Measurements from ENCODE around the gene POM121L12.

The POM121L12 gene

DNA sequence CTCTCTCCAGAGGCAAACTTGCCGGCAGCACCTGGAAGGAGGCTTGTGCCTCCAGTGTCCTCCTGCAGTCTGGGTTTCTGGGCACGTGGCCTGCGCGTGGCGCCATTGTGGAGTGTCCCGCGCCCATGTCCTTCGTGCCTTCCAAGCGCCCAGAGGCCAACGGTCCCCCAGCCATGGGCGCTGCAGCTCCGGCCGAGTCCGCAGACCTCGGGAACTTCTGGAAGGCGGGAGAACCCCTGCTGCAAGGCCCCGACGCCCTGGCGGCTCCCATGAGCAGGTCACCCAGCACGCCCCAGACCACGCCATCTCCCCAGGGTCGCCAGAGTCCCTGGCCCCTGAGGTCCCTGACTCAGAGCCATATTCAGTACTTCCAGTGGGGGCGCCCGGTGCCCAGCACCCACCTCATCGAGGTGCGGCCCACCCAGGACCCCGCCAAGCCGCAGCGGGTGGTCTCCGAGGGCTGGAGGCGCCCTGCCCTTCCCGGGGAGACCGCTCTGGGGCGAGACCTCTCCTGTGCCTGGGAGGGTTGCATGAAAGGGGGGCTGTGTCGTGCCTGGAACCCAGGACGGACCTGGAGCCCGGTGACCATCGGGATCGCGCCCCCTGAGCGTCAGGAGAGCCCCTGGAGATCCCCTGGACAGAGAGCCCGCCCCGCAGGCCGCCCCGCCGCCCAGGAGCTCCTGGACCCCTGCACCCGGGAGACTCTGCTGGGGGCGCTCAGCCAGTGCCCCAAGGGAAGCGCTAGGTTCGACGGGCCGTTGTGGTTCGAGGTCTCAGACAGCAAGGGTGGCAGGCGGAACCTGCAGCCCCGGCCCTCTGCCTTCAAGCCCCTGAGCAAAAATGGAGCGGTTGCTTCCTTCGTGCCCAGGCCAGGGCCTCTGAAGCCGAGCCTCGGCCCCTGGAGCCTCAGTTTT is at the start of gene POM121L12:
TSS of gene POM121L12 (plus strand) at position 135 of the 914 bp plus-strand sequence. CDS start at position 174, 39 bp downstream.
- no peak for DNase-seq (ENCODE audit: low spot score)

DNA sequence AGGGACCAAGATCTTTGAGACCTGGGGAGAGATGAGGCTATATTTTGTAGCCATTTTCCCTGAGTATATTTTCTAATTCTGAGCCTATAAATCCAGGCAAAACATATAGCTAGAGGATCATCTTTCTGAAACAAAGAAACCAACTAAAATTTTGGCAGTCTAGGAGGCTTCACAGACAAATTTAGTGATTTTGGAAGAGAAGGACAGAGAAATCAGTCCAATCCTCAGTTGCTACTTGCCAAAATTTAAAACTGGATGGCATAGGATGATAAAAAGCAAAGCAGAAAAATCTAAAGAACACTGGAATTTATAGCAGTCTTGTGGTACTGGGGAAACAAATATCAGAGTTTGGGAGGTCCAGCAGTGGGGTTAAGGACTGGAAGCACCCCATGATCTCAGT is 43.4 kb upstream of the POM121L12 start:
- DNase-seq (ENCODE audit: low spot score): no peak

GRCh38 chr7:52992479-52993162 is 42.8 kb upstream of the POM121L12 start:
- no peak for DNase-seq (ENCODE audit: low spot score)

DNA sequence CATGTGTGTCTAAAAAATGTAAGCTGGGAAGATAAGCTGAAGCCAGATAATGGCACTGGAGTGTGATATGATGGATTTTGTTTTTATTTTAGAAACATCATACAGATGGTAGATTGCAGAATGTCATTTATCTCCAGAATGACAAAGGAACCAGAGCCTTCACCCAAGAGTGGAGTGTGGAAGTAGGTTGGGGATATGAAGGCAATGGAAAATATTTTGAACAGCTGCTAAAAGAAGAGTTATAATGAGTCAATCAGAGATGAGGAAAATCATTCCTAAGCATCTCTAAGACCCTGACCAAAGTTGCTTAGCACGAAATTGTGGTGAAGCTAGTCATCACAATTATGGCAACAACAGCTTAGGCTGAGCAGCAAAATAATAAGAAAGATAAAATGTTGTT is 39.8 kb upstream of the POM121L12 start:
- no peak for DNase-seq (ENCODE audit: low spot score)

- DNase-seq (ENCODE audit: low spot score): no peak
These were observed 34.2 kb upstream of the POM121L12 start for GRCh38 chr7:53001221-53001620.

DNA sequence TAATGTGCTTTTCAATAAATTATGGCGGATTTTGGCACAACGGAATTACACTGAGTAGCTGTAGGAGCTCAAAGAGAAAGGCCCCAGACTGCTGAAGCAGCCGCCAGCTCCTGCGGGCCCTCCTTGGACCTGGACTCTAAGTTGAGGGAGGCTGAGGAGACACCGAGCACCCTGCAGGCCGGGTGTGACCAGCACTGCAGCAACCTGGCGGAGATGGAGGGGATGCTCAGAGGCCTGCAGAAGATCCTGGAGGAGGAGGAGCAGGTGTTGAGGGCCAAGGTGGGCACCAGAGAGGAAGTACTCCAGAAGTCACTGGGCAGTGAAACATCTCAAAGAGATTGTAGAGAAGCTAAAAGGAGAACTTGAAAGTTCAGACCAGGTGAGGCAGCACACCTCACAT is 33.0 kb upstream of the POM121L12 start:
- DNase-seq (ENCODE audit: low spot score): no peak

- DNase-seq (ENCODE audit: low spot score): no peak
These were observed 31.6 kb upstream of the POM121L12 start for GRCh38 chr7:53003653-53004445.

- no peak for DNase-seq (ENCODE audit: low spot score)
These were observed 21.5 kb upstream of the POM121L12 start for GRCh38 chr7:53013925-53014324.

- DNase-seq (ENCODE audit: low spot score): no peak
These were observed 20.0 kb upstream of the POM121L12 start for GRCh38 chr7:53015463-53015862.

DNA sequence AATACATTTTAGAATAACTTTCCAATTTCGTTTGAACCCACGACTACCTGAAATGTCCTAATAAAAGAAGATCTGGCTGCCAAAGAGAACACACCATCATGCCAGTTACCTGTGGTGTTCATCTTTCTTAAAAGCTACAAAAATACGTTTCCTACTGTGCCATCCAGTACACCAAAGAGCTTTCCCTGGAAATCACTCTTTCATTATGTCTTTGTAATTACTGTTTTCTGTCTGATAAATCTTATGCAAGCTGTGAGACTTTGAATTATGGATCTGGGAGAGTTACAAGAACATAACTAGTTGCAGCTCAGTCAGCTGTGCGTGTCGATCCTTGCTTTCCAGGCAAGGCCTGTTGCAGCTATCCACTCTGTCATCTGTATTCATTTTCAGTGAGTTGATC is 12.5 kb upstream of the POM121L12 start:
- no peak for DNase-seq (ENCODE audit: low spot score)

DNA sequence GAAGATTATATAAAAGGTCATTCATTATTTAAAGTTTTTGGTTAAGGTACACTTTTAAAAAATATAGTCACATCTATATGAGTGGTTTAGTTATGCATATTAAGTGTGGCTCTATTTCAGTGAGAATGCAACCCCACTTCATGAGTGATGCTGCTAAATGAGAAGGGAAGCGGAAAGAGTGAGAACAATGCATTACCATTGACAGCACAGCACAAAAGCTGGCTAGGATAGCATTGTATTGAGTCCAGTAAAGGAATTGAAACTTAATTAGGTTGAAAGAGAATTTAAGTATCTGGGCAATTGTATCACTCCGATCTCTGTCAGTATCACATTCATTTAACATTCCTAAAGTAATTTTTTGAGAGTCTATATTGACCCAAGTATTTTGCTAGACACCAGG is 13.2 kb downstream of the POM121L12 start:
- DNase-seq (ENCODE audit: low spot score): no peak

DNA sequence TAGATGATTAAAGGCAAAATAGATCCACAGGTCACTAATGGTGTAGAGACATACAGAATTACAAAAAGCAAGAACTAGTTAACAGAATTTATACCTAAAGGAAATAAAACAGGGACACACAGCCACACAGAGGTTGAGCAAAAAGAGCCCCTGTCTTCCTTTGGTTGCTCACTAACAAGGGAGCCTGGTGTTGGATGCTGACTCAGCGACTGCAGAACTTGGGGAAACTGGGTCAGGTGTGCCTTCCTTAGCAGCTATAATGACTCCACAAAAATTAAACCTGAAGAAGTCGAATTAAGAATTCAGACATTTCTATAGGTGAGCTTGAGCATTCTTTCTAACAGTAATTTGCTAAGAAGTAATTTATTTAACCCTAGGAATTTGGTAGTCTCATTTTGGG is 15.0 kb downstream of the POM121L12 start:
- DNase-seq (ENCODE audit: low spot score): no peak

DNA sequence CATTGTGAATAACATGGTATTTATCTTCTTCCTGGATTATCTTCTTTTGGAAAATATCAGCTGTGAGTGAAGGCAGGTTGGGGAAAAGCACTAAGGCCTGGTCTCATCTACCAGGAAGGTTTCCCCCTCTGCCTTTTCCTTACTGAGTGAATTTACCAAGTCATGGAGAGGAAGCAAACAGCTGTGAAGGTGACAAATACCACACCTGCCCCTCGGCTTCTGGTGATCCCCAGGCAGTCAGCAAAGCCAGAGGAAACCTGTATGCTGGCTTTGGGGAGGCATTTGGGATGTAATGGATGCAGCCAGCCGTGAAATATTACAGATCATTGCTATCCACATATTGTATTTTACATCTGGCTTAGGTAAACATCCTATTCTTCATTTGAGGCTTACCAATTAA is 24.2 kb downstream of the POM121L12 start:
- no peak for DNase-seq (ENCODE audit: low spot score)

GRCh38 chr7:53060066-53060465 is 24.6 kb downstream of the POM121L12 start:
- no peak for DNase-seq (ENCODE audit: low spot score)

DNA sequence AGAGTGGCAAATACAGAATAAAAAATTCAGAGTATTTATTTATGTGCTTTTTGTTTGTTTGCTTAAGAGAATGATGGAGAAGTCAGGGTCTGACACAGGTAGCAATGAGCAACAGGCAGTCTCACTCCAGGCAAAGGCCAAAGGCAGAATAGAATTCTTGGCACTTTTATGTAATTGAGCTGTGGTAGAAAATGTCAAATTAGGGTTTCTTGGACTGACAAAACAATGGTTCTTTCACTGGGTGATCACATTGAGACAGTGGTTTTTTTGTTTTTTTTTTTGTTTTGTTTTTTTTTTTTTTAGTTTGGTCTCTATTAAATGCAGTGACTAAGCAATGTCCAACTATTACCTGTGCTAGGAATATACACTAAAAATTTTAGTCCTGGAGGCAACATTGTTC is 27.4 kb downstream of the POM121L12 start:
- DNase-seq (ENCODE audit: low spot score): no peak

DNA sequence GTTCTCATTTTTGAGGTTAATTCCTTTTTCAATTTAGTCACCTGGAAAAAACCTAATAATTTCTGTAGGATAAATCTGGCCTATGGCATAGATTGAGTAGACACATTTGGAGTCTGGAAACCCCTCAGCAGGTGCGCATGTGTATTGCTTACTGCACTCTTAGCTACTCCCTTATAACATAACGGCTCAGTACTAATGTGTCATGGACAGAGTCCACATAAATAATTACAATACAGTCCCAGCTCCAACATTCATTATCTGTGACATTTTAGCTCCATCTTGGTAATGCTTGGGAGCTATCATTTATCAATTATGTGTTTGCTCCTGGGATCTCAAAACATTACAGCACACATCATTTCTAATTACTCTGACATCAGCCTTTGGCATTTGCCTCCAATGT is 33.2 kb downstream of the POM121L12 start:
- DNase-seq (ENCODE audit: low spot score): no peak

- no peak for DNase-seq (ENCODE audit: low spot score)
These were observed 35.5 kb downstream of the POM121L12 start for GRCh38 chr7:53070883-53071282.
